Tibial nerve (tissue), 4 donors: ENCODE results near the gene PKP2. TPM values are rescaled to one million over a fixed set of nuclear protein-coding genes. Genes with fewer than 3 reads are reported as not detected.
"Not testable (repeated sequence)": the region's sequence is repeated elsewhere in the genome, so short reads cannot be mapped to it uniquely, and the experiment has no call there.

ENCODE experiments used
- DNase-seq, 2 donors: peaks; one replicate each; pipeline ENCODE4 v3.0.0-alpha.2; 2019; ENCODE audit warnings: low spot score in 2 of 2
- H3K27ac ChIP-seq, 4 donors: fragments of 200-600 bp; sonication (generic) in 3 of 4; one replicate each; pipeline ENCODE4 v1.5.1; 2017 to 2019; ENCODE audit warnings: mild to moderate bottlenecking in 1 of 4
- H3K27me3 ChIP-seq, 2 donors: fragments of 200-600 bp; sonication (generic) in 1 of 2; one replicate each; pipeline versions ENCODE4 v1.5.1 to v1.6.0; 2017 to 2019
- H3K36me3 ChIP-seq, 3 donors: fragments of 200-600 bp; sonication (generic); one replicate each; pipeline ENCODE4 v1.5.1; 2018 to 2019
- H3K4me1 ChIP-seq, 4 donors: fragments of 200-600 bp; sonication (generic) in 3 of 4; one replicate each; pipeline ENCODE4 v1.5.1; 2017 to 2019
- H3K4me3 ChIP-seq, 4 donors: fragments of 200-600 bp; sonication (generic) in 3 of 4; one replicate each; pipeline ENCODE4 v1.5.1; 2017 to 2019; ENCODE audit warnings: mild to moderate bottlenecking in 1 of 4, moderate library complexity in 1 of 4
- H3K9me3 ChIP-seq, 4 donors: fragments of 200-600 bp; sonication (generic) in 3 of 4; one replicate each; pipeline ENCODE4 v1.5.1; 2017 to 2019
- EP300 ChIP-seq, 2 donors: sonication (generic); formaldehyde crosslinking; IDR thresholded peaks; one replicate each; pipeline ENCODE4 v1.6.1; 2017; ENCODE audit warnings: antibody characterized with exemption in 2 of 2, mild to moderate bottlenecking in 1 of 2
- POLR2A ChIP-seq, 2 donors: fragments of 450-650 bp; IDR thresholded peaks; one replicate each; pipeline ENCODE4 v1.6.1; 2017; ENCODE audit warnings: antibody characterized with exemption in 2 of 2, mild to moderate bottlenecking in 2 of 2, moderate library complexity in 2 of 2
- WGBS, 2 donors: methylation state at CpG; one replicate each; pipeline ENCODE4 v1.1.5; 2018; 5-methylcytosine and 5-hydroxymethylcytosine counted together
- total RNA-seq, 4 donors: library from RNA; depleted of rRNA; stranded (reverse); fragments of >200 nt; gene quantifications; one replicate each; pipeline ENCODE4 v1.1.0, GENCODE V29; 2016
- TF ChIP-seq, protein P1 (sequence below), 5 experiments: fragments of 200-600 bp in 3 of 5; fragments of 450-650 bp in 2 of 5; sonication (generic) in 3 of 5; IDR thresholded peaks; one replicate each; pipeline ENCODE4 v1.5.1; 2016 to 2019; ENCODE audit warnings: antibody characterized with exemption in 5 of 5, mild to moderate bottlenecking in 3 of 5, moderate library complexity in 2 of 5

The PKP2 gene
- total RNA-seq, 4 donors from 2014 or later = 35.0 to 45.0 (median 42.5) TPM

DNA sequence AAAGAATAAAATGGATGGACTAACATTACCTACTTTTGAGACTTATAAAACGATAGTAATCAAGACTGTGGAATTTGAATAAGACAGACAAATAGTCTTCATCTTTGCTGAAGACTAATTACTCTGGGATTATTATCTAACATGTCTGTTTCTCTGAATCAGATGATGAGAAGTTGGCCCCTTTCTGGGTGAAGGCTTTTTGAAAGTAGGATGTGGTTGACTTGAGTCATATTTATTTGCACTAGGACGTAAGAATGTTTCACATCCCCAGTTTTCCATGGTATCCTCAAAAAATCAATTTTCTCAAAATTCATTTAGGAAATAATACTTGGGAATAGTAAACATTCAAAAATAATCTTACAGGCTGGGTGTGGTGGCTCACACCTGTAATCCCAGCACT is 31.8 kb downstream of the PKP2 start:
- no peak overlapping the region for H3K27ac ChIP-seq
- no peak for DNase-seq
- no peak for TF ChIP-seq EP300 (IDR thresholded peaks at IDR 0.05)
- TF ChIP-seq, protein P1, sequence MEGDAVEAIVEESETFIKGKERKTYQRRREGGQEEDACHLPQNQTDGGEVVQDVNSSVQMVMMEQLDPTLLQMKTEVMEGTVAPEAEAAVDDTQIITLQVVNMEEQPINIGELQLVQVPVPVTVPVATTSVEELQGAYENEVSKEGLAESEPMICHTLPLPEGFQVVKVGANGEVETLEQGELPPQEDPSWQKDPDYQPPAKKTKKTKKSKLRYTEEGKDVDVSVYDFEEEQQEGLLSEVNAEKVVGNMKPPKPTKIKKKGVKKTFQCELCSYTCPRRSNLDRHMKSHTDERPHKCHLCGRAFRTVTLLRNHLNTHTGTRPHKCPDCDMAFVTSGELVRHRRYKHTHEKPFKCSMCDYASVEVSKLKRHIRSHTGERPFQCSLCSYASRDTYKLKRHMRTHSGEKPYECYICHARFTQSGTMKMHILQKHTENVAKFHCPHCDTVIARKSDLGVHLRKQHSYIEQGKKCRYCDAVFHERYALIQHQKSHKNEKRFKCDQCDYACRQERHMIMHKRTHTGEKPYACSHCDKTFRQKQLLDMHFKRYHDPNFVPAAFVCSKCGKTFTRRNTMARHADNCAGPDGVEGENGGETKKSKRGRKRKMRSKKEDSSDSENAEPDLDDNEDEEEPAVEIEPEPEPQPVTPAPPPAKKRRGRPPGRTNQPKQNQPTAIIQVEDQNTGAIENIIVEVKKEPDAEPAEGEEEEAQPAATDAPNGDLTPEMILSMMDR (IDR thresholded peaks at IDR 0.05) = no peak
- no peak for TF ChIP-seq POLR2A (IDR thresholded peaks at IDR 0.05)
- H3K27me3 ChIP-seq = no peaks in the 10 kb centered on the region
- H3K4me3 ChIP-seq = no peak overlapping the region
- H3K36me3 ChIP-seq = peaks cover 0 to 44% (median 0%) of the 10 kb centered on the region in 3 donors
- 81 to 93% methylated on average over 2 of the region's 2 CpGs for WGBS, 2 donors
- no peaks in the 10 kb centered on the region for H3K9me3 ChIP-seq
- peaks cover 0 to under 1% (median 0%) of the 10 kb centered on the region in 4 donors for H3K4me1 ChIP-seq

DNA sequence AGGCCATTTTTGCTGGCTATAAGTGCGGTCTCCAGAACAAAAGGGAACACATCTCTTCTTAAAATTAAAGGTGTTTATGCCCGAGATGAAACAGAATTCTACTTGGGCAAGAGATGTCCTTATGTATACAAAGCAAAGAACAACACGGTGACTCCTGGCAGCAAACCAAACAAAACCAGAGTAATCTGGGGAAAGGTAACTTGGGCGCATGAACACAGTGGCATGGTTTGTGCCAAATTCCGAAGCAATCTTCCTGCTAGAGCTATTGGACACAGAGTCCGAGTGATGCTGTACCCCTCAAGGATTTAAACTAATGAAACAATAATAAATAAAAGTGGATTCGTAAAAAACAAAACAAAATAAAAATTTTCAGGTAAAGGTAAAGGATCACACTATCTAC is 33.4 kb downstream of the PKP2 start:
- H3K9me3 ChIP-seq = no peaks in the 10 kb centered on the region
- H3K27me3 ChIP-seq = no peaks in the 10 kb centered on the region
- WGBS, 2 donors = 91% methylated on average over 7 of the region's 7 CpGs
- no peaks in the 10 kb centered on the region for H3K4me1 ChIP-seq
- H3K36me3 ChIP-seq = peaks cover 0 to 35% (median 0%) of the 10 kb centered on the region in 3 donors
- DNase-seq = no peak
- H3K27ac ChIP-seq = no peak overlapping the region
- H3K4me3 ChIP-seq = no peak overlapping the region
- TF ChIP-seq, protein P1 (IDR thresholded peaks at IDR 0.05) = no peak
- no peak for TF ChIP-seq POLR2A (IDR thresholded peaks at IDR 0.05)
- TF ChIP-seq EP300 (IDR thresholded peaks at IDR 0.05) = no peak

DNA sequence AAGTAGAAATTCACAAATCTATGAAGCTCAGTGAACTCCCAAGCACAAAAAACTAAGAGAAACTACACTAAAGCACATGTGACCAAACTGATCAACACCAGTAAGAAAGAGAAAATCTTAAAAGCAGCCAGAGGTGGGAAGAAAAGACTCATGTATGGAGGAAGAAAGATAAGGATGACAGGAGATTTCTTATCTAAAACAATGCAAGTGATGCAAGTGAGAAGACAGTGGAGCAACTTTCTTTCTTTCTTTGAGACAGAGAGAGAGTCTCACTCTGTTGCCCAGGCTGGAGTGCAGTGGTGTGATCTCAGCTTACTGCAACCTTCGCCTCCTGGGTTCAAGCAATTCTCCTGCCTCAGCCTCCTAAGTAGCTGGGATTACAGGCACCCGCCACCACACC is 34.9 kb downstream of the PKP2 start:
- H3K27me3 ChIP-seq, H3K4me1 ChIP-seq, H3K4me3 ChIP-seq, H3K27ac ChIP-seq, H3K9me3 ChIP-seq, DNase-seq: not testable (repeated sequence)
- peaks cover 0 to 22% (median 0%) of the 10 kb centered on the region in 3 donors for H3K36me3 ChIP-seq
- 93 to 98% methylated on average over 2 of the region's 2 CpGs for WGBS, 2 donors

DNA sequence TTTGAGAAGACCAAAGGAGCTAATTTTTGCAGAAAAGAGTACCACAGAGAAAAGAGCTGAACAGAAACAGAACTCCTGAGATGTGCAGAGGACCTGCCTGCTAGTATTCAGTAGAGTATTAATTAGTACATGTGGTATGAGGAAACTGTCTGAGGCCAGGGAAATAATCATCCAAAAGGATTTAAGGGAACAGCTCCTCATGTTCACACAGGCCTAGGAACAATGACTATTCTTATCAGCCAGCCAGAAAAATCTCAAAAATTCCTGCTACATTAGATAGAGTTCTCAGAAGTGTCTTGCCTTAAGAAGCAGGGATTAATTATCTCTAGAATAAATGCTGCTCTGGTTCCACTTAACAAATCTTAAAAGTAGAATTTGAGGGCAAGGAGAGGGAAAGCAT is 36.4 kb downstream of the PKP2 start:
- no peak for DNase-seq
- H3K4me1 ChIP-seq = no peaks in the 10 kb centered on the region
- no peaks in the 10 kb centered on the region for H3K27me3 ChIP-seq
- TF ChIP-seq POLR2A (IDR thresholded peaks at IDR 0.05) (no peak), EP300 (IDR thresholded peaks at IDR 0.05) (no peak)
- TF ChIP-seq, protein P1 (IDR thresholded peaks at IDR 0.05) = no peak
- H3K36me3 ChIP-seq = peaks cover 0 to 13% (median 0%) of the 10 kb centered on the region in 3 donors
- no peaks in the 10 kb centered on the region for H3K9me3 ChIP-seq
- H3K27ac ChIP-seq = no peak overlapping the region
- H3K4me3 ChIP-seq = no peak overlapping the region

DNA sequence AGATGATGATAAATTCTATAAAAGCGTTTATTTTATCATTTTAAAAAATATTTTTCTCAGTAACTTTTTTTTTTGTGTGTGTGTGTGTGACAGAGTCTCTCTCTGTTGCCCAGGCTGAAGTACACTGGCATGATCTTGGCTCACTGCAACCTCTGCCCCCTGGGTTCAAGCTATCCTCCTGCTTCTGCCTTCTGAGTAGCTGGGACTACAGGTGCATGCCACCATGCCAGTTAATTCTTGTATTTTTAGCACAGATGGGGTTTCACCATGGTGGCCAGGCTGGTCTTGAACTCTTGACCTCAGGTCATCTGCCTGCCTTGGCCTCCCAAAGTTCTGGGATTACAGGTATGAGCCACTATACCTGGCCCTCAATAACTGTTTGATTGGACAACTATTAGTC is 37.2 kb downstream of the PKP2 start:
- no peaks in the 10 kb centered on the region for H3K27me3 ChIP-seq
- 85 to 90% methylated on average over 1 of the region's 1 CpG for WGBS, 2 donors
- H3K36me3 ChIP-seq = peaks cover 0 to 8% (median 0%) of the 10 kb centered on the region in 3 donors
- no peak overlapping the region for H3K4me3 ChIP-seq
- no peaks in the 10 kb centered on the region for H3K4me1 ChIP-seq
- TF ChIP-seq POLR2A (IDR thresholded peaks at IDR 0.05) (no peak), EP300 (IDR thresholded peaks at IDR 0.05) (no peak)
- TF ChIP-seq, protein P1 (IDR thresholded peaks at IDR 0.05) = no peak
- no peak overlapping the region for H3K27ac ChIP-seq
- H3K9me3 ChIP-seq = no peaks in the 10 kb centered on the region
- DNase-seq = no peak

DNA sequence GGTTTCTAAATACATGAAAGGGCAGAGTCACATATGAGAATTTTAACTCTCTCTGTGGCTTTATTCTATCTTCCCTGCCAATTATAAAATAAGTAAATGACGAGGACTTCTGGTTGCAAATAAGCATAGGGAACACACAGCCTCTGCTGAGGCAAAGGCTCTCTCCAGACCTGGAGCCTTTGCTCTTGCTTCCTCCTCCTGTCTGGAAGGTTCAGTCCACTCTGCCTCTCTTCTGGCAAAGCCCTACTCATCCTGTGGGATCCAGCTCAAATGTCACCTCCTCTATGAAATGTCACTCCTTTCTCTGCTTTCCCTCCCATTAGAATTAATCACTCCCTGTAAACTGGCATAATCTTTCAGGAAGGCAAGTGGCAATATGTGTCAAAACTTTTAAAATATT is 41.9 kb downstream of the PKP2 start:
- H3K27me3 ChIP-seq = no peaks in the 10 kb centered on the region
- H3K9me3 ChIP-seq = no peaks in the 10 kb centered on the region

More for the DNA sequence above, 41.9 kb downstream of the PKP2 start:
- 73 to 90% methylated on average over 1 of the region's 1 CpG for WGBS, 2 donors
- peaks cover 0 to 12% (median 0%) of the 10 kb centered on the region in 3 donors for H3K36me3 ChIP-seq
- H3K4me1 ChIP-seq = no peaks in the 10 kb centered on the region
- DNase-seq = no peak
- TF ChIP-seq POLR2A (IDR thresholded peaks at IDR 0.05) (no peak), EP300 (IDR thresholded peaks at IDR 0.05) (no peak)
- TF ChIP-seq, protein P1 (IDR thresholded peaks at IDR 0.05) = no peak
- no peak overlapping the region for H3K4me3 ChIP-seq
- no peak overlapping the region for H3K27ac ChIP-seq
